BJ (cell line): ENCODE results near the gene SLC9A3. TPM values are rescaled to one million over a fixed set of nuclear protein-coding genes. Genes with fewer than 3 reads are reported as not detected.

Source experiments
- CTCF ChIA-PET: fragments of 350-600 bp; formaldehyde crosslinking; extraction: SDS; loops from one replicate; lab custom pipeline; 2021; ENCODE audit warnings: antibody characterized with exemption, inconsistent platforms; lab: Yijun Ruan, JAX
- POLR2A ChIA-PET: fragments of 300-600 bp; sonication (Branson Sonifier 250); formaldehyde crosslinking; extraction: SDS; loops from one replicate; lab custom pipeline; 2021; ENCODE audit warnings: antibody characterized with exemption; lab: Charles Lee
- DNase-seq: peaks from one replicate; pipeline ENCODE4 v3.0.0-alpha.2; 2011; ENCODE audit warnings: low read depth
- H3K27me3 ChIP-seq: 2 replicates; pipeline ENCODE4 v1.6.0; 2011; ENCODE audit warnings: low read length; ENCODE audit not compliant: control insufficient read depth, insufficient read depth
- H3K36me3 ChIP-seq: 2 replicates; pipeline ENCODE4 v1.5.1; 2011; ENCODE audit warnings: low read length; ENCODE audit not compliant: control insufficient read depth, insufficient read depth
- H3K4me3 ChIP-seq: 2 replicates; pipeline ENCODE4 v1.5.1; 2011; ENCODE audit warnings: low read depth, mild to moderate bottlenecking, control low read depth, low read length
- polyA plus RNA-seq: library from polyadenylated mRNA; depleted of rRNA; stranded (reverse); fragments of >200 nt; gene quantifications from 2 replicates; pipeline ENCODE4 v1.2.3, GENCODE V29; 2011
- TF ChIP-seq, protein P1 (sequence below): IDR thresholded peaks from 2 replicates; pipeline ENCODE4 v1.5.1; 2011; ENCODE audit warnings: low read depth, mild to moderate bottlenecking, control low read depth, inconsistent platforms, low read length, moderate library complexity; ENCODE audit not compliant: insufficient read depth

SLC9A3 gene
- polyA plus RNA-seq, 1 experiment, result 1.2 TPM

DNA sequence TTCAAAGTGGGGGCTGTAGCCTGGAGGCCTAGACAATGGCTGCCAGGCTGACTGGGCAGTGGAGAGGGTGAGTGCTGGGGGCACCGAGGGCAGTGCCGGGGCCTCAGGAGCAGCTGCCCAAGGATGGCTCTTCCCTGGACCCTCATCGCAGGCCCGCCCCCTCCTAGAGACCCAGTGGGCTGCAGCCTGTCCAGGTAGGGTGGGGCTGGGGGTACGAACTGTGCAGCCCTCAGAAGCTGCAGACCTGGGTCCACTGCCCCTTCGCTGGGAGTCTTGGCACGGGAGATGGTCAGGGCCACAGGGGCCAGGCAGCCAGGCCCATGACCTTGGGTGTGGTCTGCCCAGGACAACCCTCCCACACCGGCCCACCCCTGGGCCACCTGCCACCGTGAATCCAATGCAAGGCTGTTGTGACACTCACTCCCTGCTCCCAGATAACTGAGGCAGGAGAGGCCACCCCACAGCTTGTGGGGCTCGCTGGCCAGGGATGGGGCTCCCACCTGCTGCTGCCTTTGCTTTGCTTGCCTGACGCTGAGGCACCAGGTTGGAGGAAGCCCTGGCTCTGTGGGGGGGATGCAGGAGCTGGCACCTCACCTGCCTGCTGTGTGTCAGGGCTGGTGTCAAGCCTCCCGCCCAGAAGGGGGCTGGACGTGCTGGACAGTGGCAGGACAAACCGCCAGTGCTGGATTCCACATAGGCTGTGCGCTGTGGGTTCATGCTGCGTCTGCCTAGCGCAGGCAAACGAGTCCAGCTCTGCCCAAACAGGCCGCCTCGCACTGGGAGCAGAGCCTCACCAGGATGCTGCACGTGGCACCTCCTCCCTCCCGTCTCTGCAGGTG, 23.1 kb upstream of the SLC9A3 start:
- H3K36me3 ChIP-seq, result no peaks in the 10 kb centered on the region
- H3K4me3 ChIP-seq, result no peak overlapping the region
- TF ChIP-seq, protein P1, sequence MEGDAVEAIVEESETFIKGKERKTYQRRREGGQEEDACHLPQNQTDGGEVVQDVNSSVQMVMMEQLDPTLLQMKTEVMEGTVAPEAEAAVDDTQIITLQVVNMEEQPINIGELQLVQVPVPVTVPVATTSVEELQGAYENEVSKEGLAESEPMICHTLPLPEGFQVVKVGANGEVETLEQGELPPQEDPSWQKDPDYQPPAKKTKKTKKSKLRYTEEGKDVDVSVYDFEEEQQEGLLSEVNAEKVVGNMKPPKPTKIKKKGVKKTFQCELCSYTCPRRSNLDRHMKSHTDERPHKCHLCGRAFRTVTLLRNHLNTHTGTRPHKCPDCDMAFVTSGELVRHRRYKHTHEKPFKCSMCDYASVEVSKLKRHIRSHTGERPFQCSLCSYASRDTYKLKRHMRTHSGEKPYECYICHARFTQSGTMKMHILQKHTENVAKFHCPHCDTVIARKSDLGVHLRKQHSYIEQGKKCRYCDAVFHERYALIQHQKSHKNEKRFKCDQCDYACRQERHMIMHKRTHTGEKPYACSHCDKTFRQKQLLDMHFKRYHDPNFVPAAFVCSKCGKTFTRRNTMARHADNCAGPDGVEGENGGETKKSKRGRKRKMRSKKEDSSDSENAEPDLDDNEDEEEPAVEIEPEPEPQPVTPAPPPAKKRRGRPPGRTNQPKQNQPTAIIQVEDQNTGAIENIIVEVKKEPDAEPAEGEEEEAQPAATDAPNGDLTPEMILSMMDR, result no peak
- no peaks in the 10 kb centered on the region for H3K27me3 ChIP-seq
- DNase-seq, result no peak
- CTCF ChIA-PET, result no interaction called here
- POLR2A ChIA-PET, result no interaction called here

- DNase-seq, result no peak
- TF ChIP-seq, protein P1, result no peak
- ChIA-PET POLR2A (no interaction called here), CTCF (no interaction called here)
- H3K27me3 ChIP-seq, result no peaks in the 10 kb centered on the region
- no peak overlapping the region for H3K4me3 ChIP-seq
- H3K36me3 ChIP-seq, result no peaks in the 10 kb centered on the region
Measured at GRCh38 chr5:546376-546908, 22.2 kb upstream of the SLC9A3 start.

DNA sequence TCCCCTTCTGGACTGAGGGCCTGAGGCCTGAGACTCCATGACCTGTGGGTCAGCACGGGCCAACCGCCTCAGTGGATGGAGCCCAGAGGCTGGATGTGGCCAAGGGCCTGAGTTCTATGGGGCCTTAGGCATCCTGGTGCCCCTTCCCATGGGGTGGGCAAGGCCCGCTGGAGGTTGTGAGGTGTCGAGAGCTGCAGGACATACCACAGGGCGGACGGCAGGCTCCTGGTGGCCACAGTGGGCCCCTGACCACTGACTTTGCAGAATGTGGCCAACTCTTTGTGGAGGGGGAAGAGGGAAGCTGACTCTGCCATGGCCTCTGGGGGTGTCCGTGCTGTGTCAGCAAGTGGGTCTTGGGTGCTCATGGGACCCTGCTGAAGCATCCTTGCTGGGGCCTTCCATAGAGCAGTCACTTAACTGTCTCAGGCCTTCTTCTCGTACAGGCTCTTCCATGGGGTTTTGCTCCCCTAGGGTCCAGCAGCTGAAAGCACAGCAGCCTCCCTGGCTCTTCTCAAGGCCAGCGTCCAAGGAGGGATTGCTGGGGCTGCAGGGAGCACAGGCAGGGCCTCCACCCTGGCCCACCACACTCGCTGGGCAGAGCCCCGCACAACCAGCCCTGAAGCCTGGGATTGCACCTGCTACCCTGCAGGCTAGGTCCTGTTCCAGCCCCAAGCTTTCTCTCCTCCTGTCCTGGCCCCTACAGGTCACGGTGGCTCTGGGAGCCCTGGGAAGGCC, 21.6 kb upstream of the SLC9A3 start:
- POLR2A ChIA-PET, result no interaction called here
- DNase-seq, result no peak
- Histone ChIP-seq H3K4me3 (no peak overlapping the region), H3K36me3 (no peaks in the 10 kb centered on the region), H3K27me3 (no peaks in the 10 kb centered on the region)
- CTCF ChIA-PET, result interaction anchor here (0.9 kb wide), 1 partner anchor 34 kb away, joined by 3 read pairs; no protein-coding TSS in a partner anchor
- TF ChIP-seq, protein P1, result no peak

DNA sequence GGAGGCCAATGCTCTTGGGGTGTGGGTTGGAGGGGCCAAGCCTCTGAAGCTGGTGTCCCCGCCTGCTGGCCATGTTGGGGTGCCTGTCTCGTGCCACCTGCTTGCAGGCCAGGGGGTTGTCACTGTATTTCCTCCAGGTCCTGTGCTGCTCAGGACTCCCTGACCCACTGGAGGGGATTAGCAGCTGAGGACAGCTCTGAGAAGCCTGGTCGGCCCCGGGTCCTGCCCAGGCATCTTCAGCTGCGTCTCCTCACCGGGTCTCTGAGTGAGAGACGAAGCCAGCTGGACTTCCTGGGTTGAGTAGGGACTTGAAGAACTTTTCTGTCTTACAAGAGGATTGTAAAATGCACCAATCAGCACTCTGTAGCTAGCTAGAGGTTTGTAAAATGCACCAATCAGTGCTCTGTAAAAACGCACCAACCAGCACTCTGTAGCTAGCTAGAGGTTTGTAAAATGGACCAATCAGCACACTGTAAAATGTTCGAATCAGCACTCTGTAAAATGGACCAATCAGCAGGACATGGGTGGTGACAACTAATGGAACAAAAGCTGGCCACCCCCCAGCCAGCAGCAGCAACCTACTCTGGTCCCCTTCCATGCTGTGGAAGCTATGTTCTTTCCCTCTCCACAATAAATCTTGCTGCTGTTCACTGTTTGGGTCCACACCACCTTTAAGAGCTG, 20.6 kb upstream of the SLC9A3 start:
- POLR2A ChIA-PET, result no interaction called here

More for the DNA sequence above, 20.6 kb upstream of the SLC9A3 start:
- no peak overlapping the region for H3K4me3 ChIP-seq
- DNase-seq, result no peak
- no peaks in the 10 kb centered on the region for H3K36me3 ChIP-seq
- CTCF ChIA-PET, result interaction anchor here (0.5 to 0.9 kb wide), 2 partner anchors 33 kb away, joined by 3 read pairs; no protein-coding TSS in a partner anchor
- H3K27me3 ChIP-seq, result peaks cover 1% of the 10 kb centered on the region; the same call in 1 of the 2 replicates
- TF ChIP-seq, protein P1, result no peak
